ENCODE results near the gene TTC27.

GRCh38 chr2:32611366-32611765 is 16.5 kb upstream of the TTC27 start:
- no peak for TF ChIP-seq POLR2A (IDR thresholded peaks at IDR 0.05)
- TF ChIP-seq, protein P1, sequence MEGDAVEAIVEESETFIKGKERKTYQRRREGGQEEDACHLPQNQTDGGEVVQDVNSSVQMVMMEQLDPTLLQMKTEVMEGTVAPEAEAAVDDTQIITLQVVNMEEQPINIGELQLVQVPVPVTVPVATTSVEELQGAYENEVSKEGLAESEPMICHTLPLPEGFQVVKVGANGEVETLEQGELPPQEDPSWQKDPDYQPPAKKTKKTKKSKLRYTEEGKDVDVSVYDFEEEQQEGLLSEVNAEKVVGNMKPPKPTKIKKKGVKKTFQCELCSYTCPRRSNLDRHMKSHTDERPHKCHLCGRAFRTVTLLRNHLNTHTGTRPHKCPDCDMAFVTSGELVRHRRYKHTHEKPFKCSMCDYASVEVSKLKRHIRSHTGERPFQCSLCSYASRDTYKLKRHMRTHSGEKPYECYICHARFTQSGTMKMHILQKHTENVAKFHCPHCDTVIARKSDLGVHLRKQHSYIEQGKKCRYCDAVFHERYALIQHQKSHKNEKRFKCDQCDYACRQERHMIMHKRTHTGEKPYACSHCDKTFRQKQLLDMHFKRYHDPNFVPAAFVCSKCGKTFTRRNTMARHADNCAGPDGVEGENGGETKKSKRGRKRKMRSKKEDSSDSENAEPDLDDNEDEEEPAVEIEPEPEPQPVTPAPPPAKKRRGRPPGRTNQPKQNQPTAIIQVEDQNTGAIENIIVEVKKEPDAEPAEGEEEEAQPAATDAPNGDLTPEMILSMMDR (IDR thresholded peaks at IDR 0.05) = no peak
- no peak for TF ChIP-seq EP300 (IDR thresholded peaks at IDR 0.05)
